Measurements from ENCODE around the gene SYNDIG1. TPM values are rescaled to one million over a fixed set of nuclear protein-coding genes. Genes with fewer than 3 reads are reported as not detected.

The SYNDIG1 gene
- total RNA-seq, 2 experiments from 2014 or later, result not detected

- H3K9me2 ChIP-seq (ENCODE audit: insufficient read depth, low read length), result no peaks in the 10 kb centered on the region
- H3K79me2 ChIP-seq (ENCODE audit: insufficient read depth, low read depth, low read length), result no peaks in the 10 kb centered on the region
- POLR2A ChIA-PET, result interaction anchor here (0.7 kb wide), 1 partner anchor 163 kb away, joined by 5 read pairs; no protein-coding TSS in a partner anchor
- H3K9me3 ChIP-seq (ENCODE audit: low read length), result no peaks in the 10 kb centered on the region
- CTCF ChIA-PET (ENCODE audit: unreplicated experiment), result no interaction called here
- no peak for DNase-seq (ENCODE audit: low spot score)
- no peak overlapping the region for H3K4me3 ChIP-seq (ENCODE audit: low read depth, low read length, poor library complexity, severe bottlenecking)
- no TSS peak for BruUV-seq (replicated peaks)
- no peak overlapping the region for H3K4me2 ChIP-seq (ENCODE audit: low read length)
- no peaks in the 10 kb centered on the region for H4K20me1 ChIP-seq (ENCODE audit: insufficient read depth, low read length)
- H3K4me1 ChIP-seq (ENCODE audit: insufficient read depth, low read length, poor library complexity, severe bottlenecking), result no peaks in the 10 kb centered on the region
- intact Hi-C loops (cut with micrococcal nuclease; ENCODE audit: unreplicated experiment), result no loop called here
- no peak overlapping the region for H3K27ac ChIP-seq (ENCODE audit: low read depth, low read length, poor library complexity, severe bottlenecking)
- no peaks in the 10 kb centered on the region for H3K36me3 ChIP-seq (ENCODE audit: insufficient read depth, low read length)
- no peak overlapping the region for H2AFZ ChIP-seq (ENCODE audit: low read length)
- TF ChIP-seq CTCF (conservative IDR thresholded peaks at IDR 0.05; ENCODE audit: low read length), result no peak
- no peak for TF ChIP-seq EZH2phosphoT487 (IDR thresholded peaks at IDR 0.05; ENCODE audit: borderline replicate concordance, low read depth, low read length)
Measured at GRCh38 chr20:24617757-24618450, 148.5 kb downstream of the SYNDIG1 start.

- TF ChIP-seq EZH2phosphoT487 (IDR thresholded peaks at IDR 0.05; ENCODE audit: borderline replicate concordance, low read depth, low read length) (no peak), CTCF (conservative IDR thresholded peaks at IDR 0.05; ENCODE audit: low read length) (no peak)
- H4K20me1 ChIP-seq (ENCODE audit: insufficient read depth, low read length), result no peaks in the 10 kb centered on the region
- no peak for DNase-seq (ENCODE audit: low spot score)
Measured at GRCh38 chr20:24618739-24619138, 149.3 kb downstream of the SYNDIG1 start.

GRCh38 chr20:24619212-24619611, 149.8 kb downstream of the SYNDIG1 start:
- intact Hi-C loops (cut with micrococcal nuclease; ENCODE audit: unreplicated experiment), result no loop called here
- BruUV-seq (replicated peaks), result no TSS peak

More at GRCh38 chr20:24618739-24619138, 149.3 kb downstream of the SYNDIG1 start:
- no peak overlapping the region for H3K27ac ChIP-seq (ENCODE audit: low read depth, low read length, poor library complexity, severe bottlenecking)
- intact Hi-C loops (cut with micrococcal nuclease; ENCODE audit: unreplicated experiment), result no loop called here
- H3K9me2 ChIP-seq (ENCODE audit: insufficient read depth, low read length), result no peaks in the 10 kb centered on the region
- ChIA-PET POLR2A (interaction anchor here (0.6 to 2.1 kb wide), 2 partner anchors 9 to 166 kb away, joined by 4 to 7 read pairs; no protein-coding TSS in a partner anchor), CTCF (ENCODE audit: unreplicated experiment) (no interaction called here)
- no TSS peak for BruUV-seq (replicated peaks)
- H3K4me2 ChIP-seq (ENCODE audit: low read length), result no peak overlapping the region
- no peaks in the 10 kb centered on the region for H3K79me2 ChIP-seq (ENCODE audit: insufficient read depth, low read depth, low read length)
- no peaks in the 10 kb centered on the region for H3K9me3 ChIP-seq (ENCODE audit: low read length)
- H3K4me1 ChIP-seq (ENCODE audit: insufficient read depth, low read length, poor library complexity, severe bottlenecking), result no peaks in the 10 kb centered on the region
- no peak overlapping the region for H3K4me3 ChIP-seq (ENCODE audit: low read depth, low read length, poor library complexity, severe bottlenecking)
- H3K36me3 ChIP-seq (ENCODE audit: insufficient read depth, low read length), result no peaks in the 10 kb centered on the region
- H2AFZ ChIP-seq (ENCODE audit: low read length), result no peak overlapping the region

More at GRCh38 chr20:24619212-24619611, 149.8 kb downstream of the SYNDIG1 start:
- no peaks in the 10 kb centered on the region for H3K9me3 ChIP-seq (ENCODE audit: low read length)
- no peak overlapping the region for H3K27ac ChIP-seq (ENCODE audit: low read depth, low read length, poor library complexity, severe bottlenecking)
- H4K20me1 ChIP-seq (ENCODE audit: insufficient read depth, low read length), result no peaks in the 10 kb centered on the region
- no peak overlapping the region; the same call in 1 of the 2 replicates for H3K4me2 ChIP-seq (ENCODE audit: low read length)
- TF ChIP-seq CTCF (conservative IDR thresholded peaks at IDR 0.05; ENCODE audit: low read length) (no peak), EZH2phosphoT487 (IDR thresholded peaks at IDR 0.05; ENCODE audit: borderline replicate concordance, low read depth, low read length) (no peak)
- H2AFZ ChIP-seq (ENCODE audit: low read length), result no peak overlapping the region
- CTCF ChIA-PET (ENCODE audit: unreplicated experiment), result no interaction called here
- no peaks in the 10 kb centered on the region for H3K36me3 ChIP-seq (ENCODE audit: insufficient read depth, low read length)
- H3K4me3 ChIP-seq (ENCODE audit: low read depth, low read length, poor library complexity, severe bottlenecking), result no peak overlapping the region
- H3K4me1 ChIP-seq (ENCODE audit: insufficient read depth, low read length, poor library complexity, severe bottlenecking), result no peaks in the 10 kb centered on the region
- H3K9me2 ChIP-seq (ENCODE audit: insufficient read depth, low read length), result no peaks in the 10 kb centered on the region
- no peaks in the 10 kb centered on the region for H3K79me2 ChIP-seq (ENCODE audit: insufficient read depth, low read depth, low read length)
- no peak for DNase-seq (ENCODE audit: low spot score)
- POLR2A ChIA-PET, result interaction anchor here (0.6 to 2.1 kb wide), 2 partner anchors 9 to 165 kb away, joined by 4 to 7 read pairs; no protein-coding TSS in a partner anchor
